CD4-positive, alpha-beta T cell treated with Interleukin-15 for 4 hours (primary cell): ENCODE data around the gene OAF.
"Not testable (repeated sequence)": the region's sequence is repeated elsewhere in the genome, so short reads cannot be mapped to it uniquely, and the experiment has no call there.

Experiments used
- DNase-seq: peaks from one replicate; pipeline ENCODE4 v3.0.0-alpha.2; 2020; ENCODE audit warnings: low spot score

OAF gene

GRCh38 chr11:120210626-120211521 is at the start of gene OAF:
OAF (plus strand) TSS chr11:120211032; CDS start chr11:120211280, 248 bp downstream.
- DNase-seq: peak; percentile 52

- no peak for DNase-seq
Observed at GRCh38 chr11:120167659-120168058, 43.2 kb upstream of the OAF start.

- DNase-seq: no peak
Observed at GRCh38 chr11:120168108-120168959, 42.5 kb upstream of the OAF start.

- DNase-seq: peak; percentile 42
Observed at GRCh38 chr11:120168960-120169681, 41.7 kb upstream of the OAF start.

- DNase-seq: no peak
Observed at GRCh38 chr11:120169981-120170698, 40.7 kb upstream of the OAF start.

- no peak for DNase-seq
Observed at GRCh38 chr11:120170741-120171261, 40.0 kb upstream of the OAF start.

- peak; percentile 26 for DNase-seq
Observed at GRCh38 chr11:120172054-120172911, 38.5 kb upstream of the OAF start.

- DNase-seq: no peak
Observed at GRCh38 chr11:120173019-120173705, 37.7 kb upstream of the OAF start.

- no peak for DNase-seq
Observed at GRCh38 chr11:120173807-120174206, 37.0 kb upstream of the OAF start.

GRCh38 chr11:120174866-120175265 is 36.0 kb upstream of the OAF start:
- DNase-seq: no peak

GRCh38 chr11:120178561-120179056 is 32.2 kb upstream of the OAF start:
- DNase-seq: no peak

GRCh38 chr11:120179057-120179672 is 31.7 kb upstream of the OAF start:
- no peak for DNase-seq

- DNase-seq: not testable (repeated sequence)
Observed at GRCh38 chr11:120180063-120180462, 30.8 kb upstream of the OAF start.

GRCh38 chr11:120180551-120181232 is 30.1 kb upstream of the OAF start:
- DNase-seq: no peak

GRCh38 chr11:120181376-120181975 is 29.4 kb upstream of the OAF start:
- no peak for DNase-seq

GRCh38 chr11:120182372-120182771 is 28.5 kb upstream of the OAF start:
- DNase-seq: no peak

GRCh38 chr11:120182790-120183491 is 27.9 kb upstream of the OAF start:
- DNase-seq: no peak
